WERI-Rb-1 (cell line): ENCODE results near the gene PRRC2A.

Experiments used
- DNase-seq: peaks from one replicate; pipeline ENCODE4 v3.0.0-alpha.2; 2020
- H3K27ac ChIP-seq: fragments of 250-450 bp; sonication (Bioruptor Pico); 2 replicates; pipeline ENCODE4 v1.5.1; 2020; ENCODE audit warnings: mild to moderate bottlenecking, moderate library complexity
- H3K27me3 ChIP-seq: fragments of 250-450 bp; sonication (Bioruptor Pico); 2 replicates; pipeline ENCODE4 v1.5.1; 2021; ENCODE audit warnings: mild to moderate bottlenecking, low read depth, moderate library complexity; ENCODE audit not compliant: insufficient read depth, severe bottlenecking
- H3K36me3 ChIP-seq: fragments of 250-450 bp; sonication (Bioruptor Pico); 2 replicates; pipeline ENCODE4 v1.5.1; 2020; ENCODE audit warnings: mild to moderate bottlenecking, moderate library complexity
- H3K4me3 ChIP-seq: 2 replicates; pipeline ENCODE4 v1.5.1; 2011; ENCODE audit warnings: low read depth, mild to moderate bottlenecking, control low read depth, low read length
- H3K9me3 ChIP-seq: fragments of 250-450 bp; sonication (Bioruptor Pico); 2 replicates; pipeline ENCODE4 v1.5.1; 2021; ENCODE audit warnings: mild to moderate bottlenecking, moderate library complexity; ENCODE audit not compliant: severe bottlenecking
- CTCF ChIP-seq: IDR thresholded peaks from 2 replicates; pipeline ENCODE4 v1.5.1; 2011; ENCODE audit warnings: low read depth, mild to moderate bottlenecking, control low read depth, inconsistent platforms, low read length

The PRRC2A gene

GRCh38 chr6:31610968-31611367 lies 9.5 kb upstream of the PRRC2A start:
- DNase-seq: no peak
- no peaks in the 10 kb centered on the region for H3K9me3 ChIP-seq
- no peak overlapping the region; the same call in 1 of the 2 replicates for H3K27ac ChIP-seq
- no peaks in the 10 kb centered on the region for H3K36me3 ChIP-seq
- no peaks in the 10 kb centered on the region for H3K27me3 ChIP-seq
- TF ChIP-seq CTCF: no peak
- no peak overlapping the region for H3K4me3 ChIP-seq

DNA sequence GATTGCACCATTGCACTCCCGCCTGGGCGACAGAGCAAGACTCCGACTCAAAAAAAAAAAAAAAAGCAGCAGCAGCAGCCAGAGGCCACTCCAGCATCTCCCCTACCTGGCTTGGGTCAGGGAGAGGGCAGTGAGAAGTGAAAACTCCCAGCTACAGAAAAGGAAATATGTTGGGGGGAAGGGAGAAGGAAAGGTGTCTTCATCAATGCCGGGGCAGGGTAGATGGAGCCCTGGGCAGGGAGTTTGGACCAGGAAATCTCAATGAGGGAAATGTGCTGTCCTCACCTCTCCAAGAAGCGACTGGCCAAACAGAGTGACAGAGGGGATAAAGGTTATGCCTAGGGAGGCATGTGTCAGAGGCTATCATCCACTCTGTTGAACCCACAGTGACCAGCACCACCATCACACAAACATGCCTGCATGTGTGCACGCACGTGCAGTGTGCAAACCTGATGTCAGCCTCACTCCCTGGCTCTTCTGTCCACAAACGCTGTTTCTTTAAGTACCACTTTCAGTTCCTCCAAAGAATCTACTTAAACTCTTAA lies 6.4 kb upstream of the PRRC2A start:
- no peak for DNase-seq
- Histone ChIP-seq H3K4me3 (no peak overlapping the region), H3K9me3 (no peaks in the 10 kb centered on the region), H3K36me3 (no peaks in the 10 kb centered on the region), H3K27me3 (no peaks in the 10 kb centered on the region), H3K27ac (no peak overlapping the region)
- TF ChIP-seq CTCF: no peak

DNA sequence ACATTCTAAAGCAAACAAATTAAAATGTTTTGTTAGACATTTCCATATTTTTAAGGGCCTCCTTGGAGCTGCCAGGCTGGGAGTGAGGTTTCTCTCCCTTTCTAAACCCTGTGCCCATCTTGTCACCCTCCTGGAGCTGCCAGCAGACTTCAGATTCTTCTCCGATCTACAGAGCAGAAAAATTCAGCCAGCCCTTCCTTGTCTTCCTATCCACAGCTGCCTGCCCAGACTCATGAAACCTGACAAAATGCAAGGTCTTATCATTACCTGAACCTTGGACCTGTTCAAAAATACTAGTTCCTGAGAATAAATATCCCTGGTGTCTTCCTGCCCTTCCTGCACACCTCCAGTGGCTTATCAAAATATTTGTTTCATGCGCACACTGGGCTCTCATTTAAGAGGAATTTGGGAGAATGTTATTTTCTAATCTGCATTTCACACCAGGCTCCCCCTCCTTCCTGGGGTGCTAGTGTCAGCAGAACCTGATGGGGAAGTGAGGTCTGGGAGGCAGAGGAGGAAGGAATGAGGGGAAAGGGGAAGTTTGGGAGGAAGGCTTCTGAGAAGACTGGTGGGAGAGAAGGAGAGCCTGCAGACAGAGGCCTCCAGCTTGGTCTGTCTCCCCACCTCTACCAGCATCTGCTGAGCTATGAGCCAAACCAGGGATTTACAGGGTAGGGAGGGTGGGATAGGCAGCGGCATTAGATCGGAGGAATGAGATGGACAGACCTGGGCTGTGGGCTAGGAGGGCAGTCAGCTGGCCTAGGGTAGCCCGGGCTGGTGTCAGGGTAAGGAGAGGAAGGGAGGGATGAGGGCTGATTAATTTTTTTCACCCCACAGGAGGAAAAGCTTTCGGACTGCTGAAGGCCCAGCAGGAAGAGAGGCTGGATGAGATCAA lies 5.6 kb upstream of the PRRC2A start, which contains the start of gene AIF1:
TSS of gene AIF1 (plus strand) at position 551 of the 895 bp plus-strand sequence. CDS start at position 647, 96 bp downstream.
- Histone ChIP-seq H3K9me3 (no peaks in the 10 kb centered on the region), H3K27ac (no peak within 1 kb of the TSS), H3K36me3 (no peaks in the 10 kb centered on the region), H3K27me3 (no peaks in the 10 kb centered on the region), H3K4me3 (no peak within 1 kb of the TSS)
- DNase-seq: no peak
- TF ChIP-seq CTCF: no peak

DNA sequence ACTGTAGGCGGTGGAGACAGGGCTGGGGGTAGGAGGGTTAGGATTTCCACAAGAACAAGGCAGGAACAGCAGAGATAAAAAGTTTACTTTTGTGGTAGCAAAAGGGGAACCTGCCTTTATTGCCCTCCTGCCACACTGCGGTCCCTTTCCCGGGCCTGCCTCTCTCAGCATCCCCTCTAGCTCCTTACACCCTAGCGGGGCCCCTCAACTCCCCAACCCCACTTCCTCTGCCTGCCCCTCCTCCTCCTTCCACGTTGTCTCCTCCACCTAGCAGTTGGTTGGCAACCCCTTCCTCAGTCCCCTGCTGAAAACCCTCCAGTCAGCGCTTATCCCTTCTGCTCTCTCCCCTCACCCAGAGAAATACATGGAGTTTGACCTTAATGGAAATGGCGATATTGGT lies 4.8 kb upstream of the PRRC2A start:
- TF ChIP-seq CTCF: no peak
- Histone ChIP-seq H3K9me3 (no peaks in the 10 kb centered on the region), H3K27me3 (no peaks in the 10 kb centered on the region), H3K36me3 (peaks cover under 1% of the 10 kb centered on the region; the same call in 1 of the 2 replicates), H3K4me3 (no peak overlapping the region), H3K27ac (no peak overlapping the region)
- no peak for DNase-seq

DNA sequence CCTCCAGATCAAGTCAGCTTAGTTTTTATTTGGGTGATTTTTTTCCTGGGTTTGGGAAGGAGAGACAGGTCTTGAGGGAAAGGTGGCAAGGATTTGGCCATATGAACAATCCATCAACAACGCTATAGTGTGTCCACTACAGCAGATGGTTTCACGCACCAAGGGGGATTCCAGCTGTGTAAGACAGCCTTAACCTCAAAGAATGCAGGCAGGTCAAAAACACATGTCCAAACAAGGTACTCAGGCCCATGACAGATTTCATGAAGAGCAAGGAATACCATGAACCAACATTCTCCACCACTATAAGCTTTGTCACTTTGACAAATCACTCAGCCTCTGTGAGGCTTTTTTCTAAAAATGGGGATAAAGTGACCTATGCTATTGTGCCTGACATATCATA lies 3.5 kb upstream of the PRRC2A start:
- DNase-seq: no peak
- no peaks in the 10 kb centered on the region for H3K9me3 ChIP-seq
- no peak for TF ChIP-seq CTCF
- no peak overlapping the region for H3K27ac ChIP-seq
- no peaks in the 10 kb centered on the region for H3K27me3 ChIP-seq
- no peak overlapping the region for H3K4me3 ChIP-seq
- H3K36me3 ChIP-seq: peaks cover 13% of the 10 kb centered on the region
